ENCODE results near the gene DNAH2.

The DNAH2 gene

GRCh38 chr17:7848131-7848579, 130.6 kb downstream of the DNAH2 start:
- no peak for TF ChIP-seq YY1 (IDR thresholded peaks at IDR 0.05; ENCODE audit: insufficient read depth, insufficient read length)
- TF ChIP-seq SUZ12 (IDR thresholded peaks at IDR 0.05; ENCODE audit: extremely low read depth, insufficient read depth, insufficient read length): no peak
- TF ChIP-seq ZNF274 (IDR thresholded peaks at IDR 0.05; ENCODE audit: low read depth, low read length): no peak
- no peaks in the 10 kb centered on the region for H3K27me3 ChIP-seq (ENCODE audit: insufficient read depth, insufficient read length)
- H3K9ac ChIP-seq (ENCODE audit: insufficient read length, low read depth): no peak overlapping the region
- H3K9me3 ChIP-seq (ENCODE audit: insufficient read depth, low read length): no peaks in the 10 kb centered on the region
- peaks cover 6% of the 10 kb centered on the region for H3K4me1 ChIP-seq (ENCODE audit: insufficient read depth, insufficient read length)
- H3K4me3 ChIP-seq (ENCODE audit: insufficient read length, low read depth): no peak overlapping the region
- peaks cover 62% of the 10 kb centered on the region for H3K36me3 ChIP-seq (ENCODE audit: insufficient read depth, insufficient read length, low read length)
- DNase-seq (ENCODE audit: low read depth, low spot score): no peak

- Histone ChIP-seq H3K4me3 (ENCODE audit: insufficient read length, low read depth) (no peak overlapping the region), H3K4me1 (ENCODE audit: insufficient read depth, insufficient read length) (peaks cover 6% of the 10 kb centered on the region), H3K36me3 (ENCODE audit: insufficient read depth, insufficient read length, low read length) (peaks cover 64% of the 10 kb centered on the region), H3K27me3 (ENCODE audit: insufficient read depth, insufficient read length) (no peaks in the 10 kb centered on the region), H3K9me3 (ENCODE audit: insufficient read depth, low read length) (no peaks in the 10 kb centered on the region), H3K9ac (ENCODE audit: insufficient read length, low read depth) (no peak overlapping the region)
- TF ChIP-seq YY1 (IDR thresholded peaks at IDR 0.05; ENCODE audit: insufficient read depth, insufficient read length): no peak
- TF ChIP-seq ZNF274 (IDR thresholded peaks at IDR 0.05; ENCODE audit: low read depth, low read length): no peak
- no peak for TF ChIP-seq SUZ12 (IDR thresholded peaks at IDR 0.05; ENCODE audit: extremely low read depth, insufficient read depth, insufficient read length)
- DNase-seq (ENCODE audit: low read depth, low spot score): no peak
These were observed 131.2 kb downstream of the DNAH2 start for GRCh38 chr17:7848739-7849129.

GRCh38 chr17:7849130-7849750, 131.7 kb downstream of the DNAH2 start:
- Histone ChIP-seq H3K9ac (ENCODE audit: insufficient read length, low read depth) (no peak overlapping the region), H3K9me3 (ENCODE audit: insufficient read depth, low read length) (no peaks in the 10 kb centered on the region), H3K36me3 (ENCODE audit: insufficient read depth, insufficient read length, low read length) (peaks cover 64% of the 10 kb centered on the region), H3K4me3 (ENCODE audit: insufficient read length, low read depth) (no peak overlapping the region), H3K4me1 (ENCODE audit: insufficient read depth, insufficient read length) (peaks cover 6% of the 10 kb centered on the region), H3K27me3 (ENCODE audit: insufficient read depth, insufficient read length) (no peaks in the 10 kb centered on the region)
- TF ChIP-seq ZNF274 (IDR thresholded peaks at IDR 0.05; ENCODE audit: low read depth, low read length) (no peak), YY1 (IDR thresholded peaks at IDR 0.05; ENCODE audit: insufficient read depth, insufficient read length) (no peak), SUZ12 (IDR thresholded peaks at IDR 0.05; ENCODE audit: extremely low read depth, insufficient read depth, insufficient read length) (no peak)
- DNase-seq (ENCODE audit: low read depth, low spot score): no peak

- no peak for DNase-seq (ENCODE audit: low read depth, low spot score)
- peaks cover 6% of the 10 kb centered on the region for H3K4me1 ChIP-seq (ENCODE audit: insufficient read depth, insufficient read length)
- H3K27me3 ChIP-seq (ENCODE audit: insufficient read depth, insufficient read length): no peaks in the 10 kb centered on the region
- H3K9me3 ChIP-seq (ENCODE audit: insufficient read depth, low read length): no peaks in the 10 kb centered on the region
- TF ChIP-seq YY1 (IDR thresholded peaks at IDR 0.05; ENCODE audit: insufficient read depth, insufficient read length) (no peak), SUZ12 (IDR thresholded peaks at IDR 0.05; ENCODE audit: extremely low read depth, insufficient read depth, insufficient read length) (no peak), ZNF274 (IDR thresholded peaks at IDR 0.05; ENCODE audit: low read depth, low read length) (no peak)
- peaks cover 64% of the 10 kb centered on the region for H3K36me3 ChIP-seq (ENCODE audit: insufficient read depth, insufficient read length, low read length)
- no peak overlapping the region for H3K4me3 ChIP-seq (ENCODE audit: insufficient read length, low read depth)
- no peak overlapping the region for H3K9ac ChIP-seq (ENCODE audit: insufficient read length, low read depth)
These were observed 132.4 kb downstream of the DNAH2 start for GRCh38 chr17:7849751-7850504.

- Histone ChIP-seq H3K4me1 (ENCODE audit: insufficient read depth, insufficient read length) (peaks cover 6% of the 10 kb centered on the region), H3K36me3 (ENCODE audit: insufficient read depth, insufficient read length, low read length) (peaks cover 58% of the 10 kb centered on the region), H3K27me3 (ENCODE audit: insufficient read depth, insufficient read length) (no peaks in the 10 kb centered on the region), H3K9me3 (ENCODE audit: insufficient read depth, low read length) (no peaks in the 10 kb centered on the region), H3K4me3 (ENCODE audit: insufficient read length, low read depth) (no peak overlapping the region), H3K9ac (ENCODE audit: insufficient read length, low read depth) (peak overlapping the region; percentile 10)
- TF ChIP-seq YY1 (IDR thresholded peaks at IDR 0.05; ENCODE audit: insufficient read depth, insufficient read length): no peak
- no peak for TF ChIP-seq SUZ12 (IDR thresholded peaks at IDR 0.05; ENCODE audit: extremely low read depth, insufficient read depth, insufficient read length)
- TF ChIP-seq ZNF274 (IDR thresholded peaks at IDR 0.05; ENCODE audit: low read depth, low read length): no peak
- DNase-seq (ENCODE audit: low read depth, low spot score): no peak
These were observed 133.3 kb downstream of the DNAH2 start for GRCh38 chr17:7850701-7851437.

- Histone ChIP-seq H3K4me1 (ENCODE audit: insufficient read depth, insufficient read length) (peaks cover 6% of the 10 kb centered on the region), H3K36me3 (ENCODE audit: insufficient read depth, insufficient read length, low read length) (peaks cover 52% of the 10 kb centered on the region), H3K4me3 (ENCODE audit: insufficient read length, low read depth) (no peak overlapping the region), H3K9me3 (ENCODE audit: insufficient read depth, low read length) (no peaks in the 10 kb centered on the region), H3K9ac (ENCODE audit: insufficient read length, low read depth) (peak overlapping the region; percentile 64), H3K27me3 (ENCODE audit: insufficient read depth, insufficient read length) (no peaks in the 10 kb centered on the region)
- DNase-seq (ENCODE audit: low read depth, low spot score): no peak
- no peak for TF ChIP-seq ZNF274 (IDR thresholded peaks at IDR 0.05; ENCODE audit: low read depth, low read length)
- TF ChIP-seq SUZ12 (IDR thresholded peaks at IDR 0.05; ENCODE audit: extremely low read depth, insufficient read depth, insufficient read length): no peak
- TF ChIP-seq YY1 (IDR thresholded peaks at IDR 0.05; ENCODE audit: insufficient read depth, insufficient read length): no peak
These were observed 134.1 kb downstream of the DNAH2 start for GRCh38 chr17:7851438-7852261.

Data from NT2/D1 (cell line).